NCI-H2196 (cell line): ENCODE data around the gene DGKG.

Source experiments
- DNase-seq: peaks from one replicate; lab custom pipeline; 2025; ENCODE audit not compliant: unreplicated experiment; lab: John Stamatoyannopoulos, UW

Gene DGKG

DNA sequence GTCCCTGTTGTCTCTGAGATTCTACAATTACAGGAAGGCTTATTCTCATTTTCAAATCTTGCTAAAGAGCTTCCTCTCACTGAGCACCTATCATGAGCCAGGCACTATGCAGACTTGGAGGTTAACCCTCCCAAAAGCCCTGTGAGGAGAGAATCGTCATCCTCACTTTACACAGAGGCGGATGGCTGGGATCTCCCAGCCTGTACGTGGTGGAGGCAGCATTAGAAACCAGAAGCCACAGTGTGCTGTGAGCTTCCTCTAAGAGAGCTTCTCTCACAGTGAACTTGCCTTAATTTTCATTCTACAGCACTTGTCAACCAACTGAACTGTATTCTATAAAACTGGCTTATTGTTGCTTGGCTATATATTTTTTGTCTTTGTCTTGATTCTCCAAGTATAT, 6.1 kb upstream of the DGKG start:
- DNase-seq = no peak

DNA sequence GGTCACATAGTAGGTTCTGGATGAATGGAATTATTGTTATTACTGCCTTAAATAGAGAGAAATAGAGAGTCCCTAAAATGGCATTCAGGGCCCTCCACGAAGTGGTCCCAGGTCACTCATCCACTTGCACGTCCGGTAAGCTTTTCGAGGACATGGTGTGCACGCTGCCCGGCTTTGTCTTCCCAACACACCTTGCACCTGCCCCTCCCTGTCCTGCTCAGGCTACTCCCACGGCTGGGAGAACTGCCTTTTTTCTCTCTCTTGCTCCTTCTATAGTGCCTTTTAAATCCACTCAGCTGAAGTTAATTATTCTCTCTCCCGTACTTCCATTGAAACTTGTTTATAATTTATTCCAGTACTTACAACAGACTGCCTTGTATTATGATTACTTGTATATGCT, 5.6 kb upstream of the DGKG start:
- DNase-seq = no peak

- DNase-seq = no peak
Observed at GRCh38 chr3:186366206-186366605, 4.2 kb upstream of the DGKG start.

- no peak for DNase-seq
Observed at GRCh38 chr3:186365202-186365974, 3.4 kb upstream of the DGKG start.

DNA sequence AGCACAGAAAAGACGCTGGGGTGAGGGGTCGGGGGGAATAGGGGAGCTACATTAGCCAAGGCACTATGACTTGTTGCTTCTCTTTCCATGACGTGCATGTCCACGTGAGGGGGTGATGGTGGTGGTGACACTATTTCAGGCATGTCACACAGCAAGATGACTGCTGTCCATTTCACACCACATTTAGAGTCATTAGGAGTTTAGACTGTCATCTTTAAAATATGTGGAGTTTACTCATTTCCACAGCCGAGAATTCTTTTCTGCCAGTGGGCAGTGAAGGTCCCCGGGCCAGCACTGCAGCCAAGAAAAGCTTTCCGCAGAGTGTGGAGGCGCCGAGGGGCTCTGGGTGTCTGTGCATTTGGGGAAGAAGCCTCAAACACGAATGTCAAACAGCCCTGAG, 954 bp upstream of the DGKG start:
- DNase-seq = no peak

DNA sequence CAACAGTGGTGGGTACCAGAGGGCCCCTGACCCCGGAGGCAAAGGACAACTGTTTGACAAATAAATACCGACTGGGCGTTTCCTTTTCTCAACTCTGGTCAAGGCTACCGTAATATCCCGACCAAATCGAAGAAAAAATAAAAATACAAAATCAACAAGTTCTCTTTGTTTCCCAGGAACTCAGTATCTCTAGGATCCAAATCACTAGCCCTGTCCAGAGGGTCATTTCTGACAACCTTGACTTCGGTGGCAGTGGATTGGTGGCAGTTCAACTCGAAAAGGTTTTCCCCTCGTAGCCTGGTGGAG, 456 bp upstream of the DGKG start:
- DNase-seq = no peak

DNA sequence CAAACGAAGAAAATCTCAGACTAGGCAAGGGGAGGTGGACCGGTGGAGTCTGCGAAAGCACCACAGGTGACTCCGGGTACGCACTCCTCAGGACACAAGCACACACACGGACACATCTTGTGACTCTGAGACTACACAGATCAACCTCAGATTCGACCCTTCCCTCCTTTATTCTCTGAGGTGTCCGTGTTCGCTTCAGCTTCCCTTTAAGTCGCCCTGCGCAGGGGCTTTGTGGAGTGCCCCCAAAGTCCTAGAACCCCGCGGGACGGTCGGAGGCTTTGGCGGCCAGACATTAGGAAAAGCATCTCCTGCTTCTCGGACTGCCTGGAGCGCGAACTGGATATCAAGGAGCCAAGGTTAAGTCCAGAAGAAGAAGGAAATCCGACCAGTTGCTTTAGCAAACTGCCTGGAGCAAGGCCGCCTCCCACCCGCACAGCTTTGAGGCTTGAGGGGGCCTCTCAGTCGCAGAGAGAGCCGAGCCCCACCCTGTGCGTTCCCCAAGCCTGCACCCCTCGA, 730 bp downstream of the DGKG start:
- DNase-seq = no peak

DNA sequence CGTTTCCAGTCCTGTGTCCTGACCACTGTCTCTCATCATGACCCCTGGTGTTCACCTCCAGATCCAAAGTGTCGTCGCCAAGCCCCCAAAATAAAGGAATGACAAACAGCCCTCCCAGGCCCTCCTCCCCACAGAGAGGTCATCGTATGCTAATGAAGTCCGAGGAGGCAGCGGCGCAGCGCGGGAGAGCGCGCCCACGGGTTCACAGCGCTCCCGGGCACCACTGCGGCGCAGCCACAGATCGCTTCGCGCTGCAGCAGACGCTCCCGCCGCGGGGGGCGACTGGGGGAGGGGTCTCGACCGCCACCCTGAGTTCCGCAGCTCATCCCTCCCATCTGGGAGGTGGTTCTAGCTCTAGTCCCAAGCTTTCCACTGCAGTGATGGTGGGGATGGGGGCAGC, 1.3 kb downstream of the DGKG start:
- no peak for DNase-seq

- DNase-seq = no peak
Observed at GRCh38 chr3:186359078-186359477, 3.0 kb downstream of the DGKG start.

- DNase-seq = no peak
Observed at GRCh38 chr3:186356152-186356551, 5.9 kb downstream of the DGKG start.

DNA sequence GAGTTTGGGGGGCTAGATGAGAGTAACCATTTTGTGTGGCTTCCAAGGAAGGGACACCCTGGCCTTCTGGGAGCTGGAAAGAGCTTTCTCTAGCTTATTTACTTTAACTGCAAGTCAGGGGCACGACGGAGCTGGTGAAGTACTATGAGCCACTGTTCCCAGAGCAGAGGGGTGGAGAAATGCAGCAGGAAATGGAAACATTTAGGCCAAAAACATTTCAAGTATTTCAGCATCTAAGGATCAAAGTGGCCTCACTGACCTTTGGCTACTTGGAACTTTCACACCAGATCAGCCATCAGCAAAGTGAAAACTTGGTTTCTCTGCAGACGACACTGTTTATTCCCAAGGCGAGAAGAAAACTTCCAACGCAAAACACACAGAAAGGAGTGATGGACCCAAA, 7.9 kb downstream of the DGKG start:
- DNase-seq = no peak

- no peak for DNase-seq
Observed at GRCh38 chr3:186352369-186352768, 9.7 kb downstream of the DGKG start.

DNA sequence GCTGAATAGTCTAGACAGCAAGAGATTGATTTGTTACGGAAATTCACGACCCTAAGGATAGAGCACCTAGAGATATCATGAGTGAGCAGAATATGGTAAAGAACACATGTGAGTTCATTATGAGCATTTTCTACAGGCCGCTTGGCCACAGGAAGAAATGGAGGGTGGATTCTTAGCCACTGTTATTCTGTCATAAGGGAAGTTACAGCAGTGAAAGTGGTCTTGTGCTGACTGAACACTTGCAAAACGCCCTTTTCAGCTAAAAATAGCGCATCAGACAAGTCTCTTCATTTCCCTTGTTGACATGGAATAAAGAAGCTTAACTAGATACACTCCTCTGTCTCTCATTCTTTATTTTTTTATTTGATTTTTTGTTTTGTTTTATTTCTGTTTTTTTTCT, 19.8 kb downstream of the DGKG start:
- no peak for DNase-seq

DNA sequence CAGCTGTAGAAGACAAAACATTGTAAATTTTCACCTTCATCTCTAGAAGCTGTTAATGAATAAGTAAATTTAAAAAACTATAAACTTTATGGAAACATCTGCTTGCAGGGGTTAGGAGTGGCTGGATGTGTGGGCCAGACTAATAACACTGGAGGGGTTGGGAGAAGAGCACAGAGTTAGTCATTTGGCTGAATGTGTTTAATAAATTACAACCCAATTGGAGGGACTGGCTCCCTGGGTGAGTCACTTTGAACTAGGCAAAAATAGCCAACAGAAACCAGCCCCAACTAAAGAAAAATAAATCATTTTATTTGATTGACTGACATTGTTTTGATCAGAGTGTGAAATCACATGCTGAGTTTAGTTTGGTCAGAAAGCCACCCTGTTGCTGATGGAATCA, 21.8 kb downstream of the DGKG start:
- no peak for DNase-seq

- DNase-seq = no peak
Observed at GRCh38 chr3:186339180-186339918, 22.7 kb downstream of the DGKG start.

DNA sequence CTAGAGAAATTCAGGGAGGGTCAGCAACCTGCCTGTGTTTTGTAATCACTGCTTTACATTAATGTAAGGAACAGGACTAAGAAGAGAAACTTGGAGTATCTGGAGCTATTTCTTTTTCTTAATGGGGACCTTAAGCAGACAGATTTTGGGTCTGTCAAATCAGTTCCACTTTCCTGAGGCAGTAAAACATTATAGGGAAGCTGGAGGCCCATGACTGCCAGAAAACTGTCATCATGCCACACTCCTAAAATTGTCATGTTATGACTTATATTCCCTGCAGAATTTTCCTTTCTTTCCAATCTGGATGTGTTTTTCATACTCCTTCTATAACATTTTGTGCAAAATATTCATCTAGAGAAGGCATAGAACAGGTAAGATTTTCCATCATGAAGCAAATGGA, 28.8 kb downstream of the DGKG start:
- DNase-seq = no peak

DNA sequence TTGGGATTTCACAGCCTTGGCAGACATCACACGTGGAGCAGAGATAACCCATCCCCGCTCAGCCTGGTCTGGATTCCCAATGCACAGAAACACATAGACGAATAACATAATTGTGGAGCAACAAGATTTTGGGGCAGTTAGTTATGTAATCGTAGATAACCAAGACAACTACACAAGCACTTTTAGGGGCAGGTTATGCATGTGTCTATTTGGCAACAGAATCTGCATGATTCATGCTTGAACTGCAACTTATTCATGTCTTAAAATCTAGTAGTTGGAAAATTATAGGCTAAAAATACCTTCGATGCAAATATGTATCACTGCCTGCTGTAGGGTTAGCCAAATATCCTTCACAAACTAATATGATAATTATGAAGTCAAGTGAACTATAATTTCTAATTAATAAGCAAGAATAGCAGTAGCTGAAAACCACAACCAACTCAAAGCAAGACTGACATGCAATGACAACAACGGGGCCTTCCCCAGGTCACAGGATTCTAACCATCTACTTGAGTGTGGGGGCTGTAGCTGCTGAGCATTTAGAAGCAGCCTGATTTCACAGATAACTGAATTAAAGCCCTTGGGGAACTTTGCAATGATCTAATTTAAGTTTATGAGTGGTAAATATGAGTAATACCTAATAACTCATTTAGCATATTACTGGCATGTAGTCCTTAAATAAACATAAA, 31.1 kb downstream of the DGKG start:
- no peak for DNase-seq

DNA sequence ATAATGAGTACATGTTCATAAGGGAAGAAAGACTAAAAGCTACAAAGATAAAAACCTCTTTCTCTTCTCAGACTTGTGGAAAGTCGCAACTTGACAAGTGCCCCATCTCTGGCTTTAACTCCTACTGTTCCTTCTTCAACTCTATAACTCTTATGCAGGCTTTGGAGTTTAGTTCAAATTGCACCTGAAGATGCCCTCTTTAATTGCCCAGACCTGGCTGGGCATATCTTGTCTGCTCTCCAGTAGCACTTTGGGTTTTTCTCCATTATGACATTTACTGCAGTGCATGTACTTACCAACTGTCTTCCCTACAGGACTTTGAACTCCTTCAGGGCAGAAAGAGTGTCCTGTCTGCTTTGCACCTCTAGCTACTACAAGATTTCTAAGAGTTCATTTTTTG, 32.4 kb downstream of the DGKG start:
- no peak for DNase-seq

DNA sequence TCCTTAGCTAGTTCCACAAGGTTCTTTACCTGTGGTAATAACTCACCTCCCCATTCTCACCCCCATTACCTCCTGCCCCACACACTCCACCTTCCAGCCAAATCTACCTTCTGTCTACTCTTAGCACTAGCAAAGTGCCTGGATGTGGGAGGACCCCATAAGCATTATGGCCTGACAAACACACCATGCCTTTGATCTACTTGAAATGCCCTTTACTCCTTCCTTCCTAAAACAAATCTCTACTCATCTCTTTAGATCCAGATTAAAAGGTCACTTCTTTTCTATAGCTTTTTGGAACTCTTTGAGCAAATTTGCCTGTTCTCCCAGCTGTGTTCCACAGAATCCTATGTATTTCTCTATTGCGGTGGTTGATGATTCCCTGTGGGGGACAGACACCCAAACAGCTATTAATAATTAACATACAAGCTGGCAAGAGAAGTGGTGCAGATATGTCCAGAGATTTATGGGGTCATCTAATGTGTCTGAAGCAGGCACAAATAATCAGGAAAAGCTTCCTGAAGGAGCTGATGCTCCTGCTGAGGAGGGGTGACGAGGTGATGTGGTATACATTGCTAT, 34.0 kb downstream of the DGKG start:
- no peak for DNase-seq

DNA sequence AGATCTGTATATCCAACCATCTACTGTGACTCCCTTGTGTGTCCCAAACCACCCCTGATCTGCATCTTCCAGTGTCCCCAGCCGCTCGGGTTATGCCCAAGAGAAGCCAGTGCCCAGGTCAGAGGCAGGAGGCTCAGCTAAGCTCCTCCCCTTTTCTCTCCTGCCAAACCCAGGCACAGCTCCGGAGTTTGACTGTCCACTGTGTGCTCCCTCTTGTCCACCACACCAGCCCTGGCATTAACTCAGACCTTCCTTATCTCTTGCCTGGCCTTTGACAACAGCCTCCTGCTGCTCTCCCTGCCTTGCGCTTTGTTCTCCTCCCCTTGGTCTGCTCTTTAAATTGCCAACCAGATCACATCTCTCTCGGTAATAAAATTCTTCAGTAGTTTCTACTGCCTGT, 39.3 kb downstream of the DGKG start:
- DNase-seq = no peak

- no peak for DNase-seq
Observed at GRCh38 chr3:186321746-186322145, 40.3 kb downstream of the DGKG start.
